T-cell (primary cell): Measurements from ENCODE around the gene ADCK1. TPM values are rescaled to one million over a fixed set of nuclear protein-coding genes. Genes with fewer than 3 reads are reported as not detected.

Source experiments
- ATAC-seq, 4 experiments: fragments of 200-7000 bp in 3 of 4; fragments of 150-1000 bp in 1 of 4; cut with Tn5 transposase; replicated peaks in 1 of 4; 1 replicate in 3 of 4; 2 replicates in 1 of 4; pipeline ENCODE4 v1.10.0; 2021; ENCODE audit warnings: moderate library complexity in 3 of 4, mild to moderate bottlenecking in 2 of 4, moderate number of reproducible peaks in 1 of 4
- CTCF ChIA-PET, 2 donors: fragments of 300-600 bp; sonication (Branson Sonifier 250); formaldehyde crosslinking; loops; one replicate each; lab custom pipeline; 2022; ENCODE audit warnings: antibody characterized with exemption in 2 of 2; lab: Charles Lee
- POLR2A ChIA-PET, 2 donors: fragments of 300-600 bp; sonication (Branson Sonifier 250); formaldehyde crosslinking; loops; one replicate each; lab custom pipeline; 2022; ENCODE audit warnings: antibody characterized with exemption in 2 of 2; lab: Charles Lee
- DNase-seq, 35 experiments: peaks; one replicate each; pipeline versions ENCODE4 v3.0.0 to v3.0.0-alpha.2; 2013 to 2023
- H3K27ac ChIP-seq: one replicate; pipeline ENCODE4 v1.5.1; 2013; ENCODE audit warnings: low read length
- H3K27me3 ChIP-seq, 2 experiments: replicated peaks in 1 of 2; 1 replicate in 1 of 2; 2 replicates in 1 of 2; pipeline versions ENCODE4 v1.6.1 to v1.7.0; 2013; ENCODE audit warnings: low read length in 1 of 2, mixed read lengths in 1 of 2; ENCODE audit not compliant: control insufficient read depth in 2 of 2, insufficient read depth in 2 of 2; ENCODE audit errors: extremely low read depth in 1 of 2
- H3K36me3 ChIP-seq, 2 donors: 1 replicate in 1 of 2; 2 replicates in 1 of 2; pipeline versions ENCODE4 v1.6.1 to v1.7.0; 2013; ENCODE audit warnings: low read length in 1 of 2; ENCODE audit not compliant: control insufficient read depth in 2 of 2, insufficient read depth in 1 of 2; ENCODE audit errors: extremely low read depth in 1 of 2
- H3K4me1 ChIP-seq, 2 experiments: 1 replicate in 1 of 2; 2 replicates in 1 of 2; pipeline versions ENCODE4 v1.6.1 to v1.7.0; 2013; ENCODE audit warnings: low read length in 2 of 2, mixed read lengths in 1 of 2; ENCODE audit not compliant: insufficient read depth in 2 of 2, control insufficient read depth in 1 of 2; ENCODE audit errors: extremely low read depth in 1 of 2
- H3K4me3 ChIP-seq, 2 donors: 1 replicate in 1 of 2; 2 replicates in 1 of 2; pipeline versions ENCODE4 v1.5.1 to v1.7.0; 2013; ENCODE audit warnings: mild to moderate bottlenecking in 2 of 2, low read length in 1 of 2, moderate library complexity in 1 of 2; ENCODE audit not compliant: control insufficient read depth in 1 of 2; ENCODE audit errors: extremely low read depth in 1 of 2
- H3K9me3 ChIP-seq: 2 replicates; pipeline ENCODE4 v1.7.0; 2013
- H3K27ac Mint-ChIP-seq, 2 donors: one replicate each; pipeline ENCODE4 v1.8.0; 2020 to 2021; ENCODE audit warnings: mild to moderate bottlenecking in 2 of 2, mixed read lengths in 2 of 2
- H3K27me3 Mint-ChIP-seq, 2 donors: one replicate each; pipeline ENCODE4 v1.8.0; 2021 to 2022; ENCODE audit warnings: mixed read lengths in 2 of 2
- H3K36me3 Mint-ChIP-seq: one replicate; pipeline ENCODE4 v1.8.0; 2021; ENCODE audit warnings: mixed read lengths
- H3K4me1 Mint-ChIP-seq, 3 donors: one replicate each; pipeline ENCODE4 v1.8.0; 2020 to 2022; ENCODE audit warnings: mixed read lengths in 3 of 3, mild to moderate bottlenecking in 1 of 3
- H3K4me3 Mint-ChIP-seq, 3 donors: one replicate each; pipeline ENCODE4 v1.8.0; 2020 to 2022; ENCODE audit warnings: mild to moderate bottlenecking in 3 of 3, mixed read lengths in 3 of 3, moderate library complexity in 3 of 3
- H3K9me3 Mint-ChIP-seq, 3 donors: one replicate each; pipeline ENCODE4 v1.8.0; 2020 to 2022; ENCODE audit warnings: mixed read lengths in 3 of 3
- WGBS: methylation state at CpG from one replicate; pipeline ENCODE4 v1.1.5; 2013; ENCODE audit warnings: missing lambda C conversion rate; ENCODE audit not compliant: insufficient coverage; 5-methylcytosine and 5-hydroxymethylcytosine counted together
- total RNA-seq, 35 experiments: library from RNA in 6 of 35; stranded (reverse) in 6 of 35; fragments of 120-200 nt in 1 of 35; gene quantifications; one replicate each; pipeline versions ENCODE4 v1.2.1 to v1.2.4 and lab custom pipeline; 2013 to 2026

The ADCK1 gene
- total RNA-seq, 5 donors from 2014 or later (not counting 1 experiment from before 2014, with no cell fraction given): 6.3 to 16.1 (median 9.1) TPM

- ATAC-seq (no peak), DNase-seq (no peak)
- H3K9me3 Mint-ChIP-seq: no peaks in the 10 kb centered on the region
- H3K4me3 Mint-ChIP-seq: no peak overlapping the region
- no peaks in the 10 kb centered on the region for H3K27me3 Mint-ChIP-seq
- WGBS: 100% methylated on average over 1 of the region's 1 CpG
- no peak overlapping the region for H3K27ac Mint-ChIP-seq
- ChIA-PET CTCF (interaction anchor here in 1 of 2 donors (0.6 kb wide), 1 partner anchor 1302 kb away, joined by 3 read pairs; no protein-coding TSS in a partner anchor), POLR2A (no interaction called here)
- peaks cover 38% of the 10 kb centered on the region for H3K36me3 Mint-ChIP-seq
- Histone ChIP-seq H3K27me3 (peaks cover 0 to 2% of the 10 kb centered on the region in 2 experiments), H3K27ac (no peak overlapping the region), H3K9me3 (no peaks in the 10 kb centered on the region), H3K4me1 (peaks cover 0 to 3% of the 10 kb centered on the region in 2 experiments), H3K36me3 (peaks cover 0 to 3% of the 10 kb centered on the region in 2 donors), H3K4me3 (no peak overlapping the region)
- H3K4me1 Mint-ChIP-seq: peaks cover 0 to 5% (median 0%) of the 10 kb centered on the region in 3 donors
These were observed 64.7 kb downstream of the ADCK1 start for GRCh38 chr14:77864580-77864979.

GRCh38 chr14:77865455-77865854 is 65.5 kb downstream of the ADCK1 start:
- WGBS: 100% methylated on average over 1 of the region's 6 CpGs
- ATAC-seq: no peak

GRCh38 chr14:77866932-77867331 is 67.0 kb downstream of the ADCK1 start:
- Mint-ChIP-seq H3K4me1 (peaks cover 0 to 5% (median 0%) of the 10 kb centered on the region in 3 donors), H3K4me3 (no peak overlapping the region), H3K36me3 (peaks cover 39% of the 10 kb centered on the region), H3K27ac (no peak overlapping the region), H3K27me3 (no peaks in the 10 kb centered on the region), H3K9me3 (no peaks in the 10 kb centered on the region)
- H3K9me3 ChIP-seq: no peaks in the 10 kb centered on the region
- POLR2A ChIA-PET: no interaction called here
- no peak overlapping the region for H3K27ac ChIP-seq
- DNase-seq (no peak), ATAC-seq (no peak)
- H3K4me3 ChIP-seq: no peak overlapping the region
- H3K27me3 ChIP-seq: peaks cover 0 to 2% of the 10 kb centered on the region in 2 experiments
- peaks cover 0 to 3% of the 10 kb centered on the region in 2 donors for H3K36me3 ChIP-seq
- peaks cover 0 to 3% of the 10 kb centered on the region in 2 experiments for H3K4me1 ChIP-seq
- CTCF ChIA-PET: no interaction called here
- 76% methylated on average over 2 of the region's 3 CpGs for WGBS

More at GRCh38 chr14:77865455-77865854, 65.5 kb downstream of the ADCK1 start:
- CTCF ChIA-PET: no interaction called here
- Histone ChIP-seq H3K27ac (no peak overlapping the region), H3K9me3 (no peaks in the 10 kb centered on the region), H3K4me3 (no peak overlapping the region), H3K27me3 (peaks cover 0 to 2% of the 10 kb centered on the region in 2 experiments), H3K36me3 (peaks cover 0 to 3% of the 10 kb centered on the region in 2 donors), H3K4me1 (peaks cover 0 to 3% of the 10 kb centered on the region in 2 experiments)
- no peaks in the 10 kb centered on the region for H3K9me3 Mint-ChIP-seq
- POLR2A ChIA-PET: no interaction called here
- peaks cover 38% of the 10 kb centered on the region for H3K36me3 Mint-ChIP-seq
- H3K4me1 Mint-ChIP-seq: peaks cover 0 to 5% (median 0%) of the 10 kb centered on the region in 3 donors
- H3K4me3 Mint-ChIP-seq: no peak overlapping the region
- H3K27me3 Mint-ChIP-seq: no peaks in the 10 kb centered on the region
- DNase-seq: no peak
- H3K27ac Mint-ChIP-seq: no peak overlapping the region

- no peak for DNase-seq
These were observed 67.6 kb downstream of the ADCK1 start for GRCh38 chr14:77867476-77867875.

GRCh38 chr14:77868552-77869285 is 68.8 kb downstream of the ADCK1 start:
- peaks cover 0 to 5% (median 0%) of the 10 kb centered on the region in 3 donors for H3K4me1 Mint-ChIP-seq
- Histone ChIP-seq H3K27me3 (peaks cover 0 to 2% of the 10 kb centered on the region in 2 experiments), H3K27ac (no peak overlapping the region), H3K9me3 (no peaks in the 10 kb centered on the region), H3K4me3 (no peak overlapping the region), H3K36me3 (peaks cover 0 to 3% of the 10 kb centered on the region in 2 donors), H3K4me1 (no peaks in the 10 kb centered on the region)
- ChIA-PET POLR2A (no interaction called here), CTCF (no interaction called here)
- DNase-seq (no peak), ATAC-seq (no peak)
- WGBS: 69% methylated on average over 9 of the region's 13 CpGs
- H3K36me3 Mint-ChIP-seq: peaks cover 46% of the 10 kb centered on the region
- H3K27ac Mint-ChIP-seq: no peak overlapping the region
- H3K9me3 Mint-ChIP-seq: no peaks in the 10 kb centered on the region
- H3K27me3 Mint-ChIP-seq: no peaks in the 10 kb centered on the region
- no peak overlapping the region for H3K4me3 Mint-ChIP-seq

More at GRCh38 chr14:77867476-77867875, 67.6 kb downstream of the ADCK1 start:
- Mint-ChIP-seq H3K9me3 (no peaks in the 10 kb centered on the region), H3K4me3 (no peak overlapping the region), H3K36me3 (peaks cover 45% of the 10 kb centered on the region), H3K4me1 (peaks cover 0 to 5% (median 0%) of the 10 kb centered on the region in 3 donors), H3K27ac (no peak overlapping the region), H3K27me3 (no peaks in the 10 kb centered on the region)
- Histone ChIP-seq H3K4me3 (no peak overlapping the region), H3K36me3 (peaks cover 0 to 3% of the 10 kb centered on the region in 2 donors), H3K4me1 (peaks cover 0 to under 1% of the 10 kb centered on the region in 2 experiments), H3K27me3 (peaks cover 0 to 2% of the 10 kb centered on the region in 2 experiments), H3K9me3 (no peaks in the 10 kb centered on the region), H3K27ac (no peak overlapping the region)
- ChIA-PET POLR2A (no interaction called here), CTCF (no interaction called here)
- WGBS: 89% methylated on average over 6 of the region's 7 CpGs
- no peak for ATAC-seq

GRCh38 chr14:77869340-77869739 is 69.4 kb downstream of the ADCK1 start:
- Mint-ChIP-seq H3K27ac (no peak overlapping the region), H3K27me3 (no peaks in the 10 kb centered on the region), H3K9me3 (no peaks in the 10 kb centered on the region), H3K36me3 (peaks cover 45% of the 10 kb centered on the region), H3K4me3 (no peak overlapping the region), H3K4me1 (peaks cover 0 to 5% (median 0%) of the 10 kb centered on the region in 3 donors)
- ChIA-PET CTCF (no interaction called here), POLR2A (no interaction called here)
- ATAC-seq (no peak), DNase-seq (no peak)
- H3K27me3 ChIP-seq: peaks cover 0 to 2% of the 10 kb centered on the region in 2 experiments
- H3K4me1 ChIP-seq: no peaks in the 10 kb centered on the region
- no peak overlapping the region for H3K27ac ChIP-seq
- H3K4me3 ChIP-seq: no peak overlapping the region
- peaks cover 0 to 3% of the 10 kb centered on the region in 2 donors for H3K36me3 ChIP-seq
- no peaks in the 10 kb centered on the region for H3K9me3 ChIP-seq
